GM23338 (cell line): ENCODE results near the gene CENPA. TPM values are rescaled to one million over a fixed set of nuclear protein-coding genes. Genes with fewer than 3 reads are reported as not detected.

Source experiments
- ATAC-seq: fragments of 200-7000 bp; cut with Tn5 transposase; 3 replicates; pipeline ENCODE4 v1.9.1; 2020
- DNase-seq: peaks from one replicate; pipeline ENCODE4 v3.0.0-alpha.2; 2015; ENCODE audit warnings: low spot score
- H2AFZ ChIP-seq: fragments of 200-600 bp; sonication (generic); 2 replicates; pipeline ENCODE4 v1.8.0; 2016; ENCODE audit warnings: antibody characterized with exemption, mild to moderate bottlenecking, moderate library complexity
- H3F3A ChIP-seq: fragments of 200-600 bp; sonication (generic); replicated peaks from 2 replicates; pipeline ENCODE4 v1.8.0; 2017; ENCODE audit warnings: antibody characterized with exemption, mixed run types, low read depth
- H3K27ac ChIP-seq: fragments of 200-600 bp; sonication (generic); 2 replicates; pipeline ENCODE4 v1.6.1; 2016; ENCODE audit warnings: low read depth
- H3K27me3 ChIP-seq: fragments of 200-600 bp; sonication (generic); 2 replicates; pipeline ENCODE4 v1.8.0; 2016; ENCODE audit warnings: mild to moderate bottlenecking, mixed run types, moderate library complexity; ENCODE audit not compliant: insufficient read depth
- H3K36me3 ChIP-seq: fragments of 200-600 bp; sonication (generic); 2 replicates; pipeline ENCODE4 v1.8.0; 2016; ENCODE audit warnings: mild to moderate bottlenecking; ENCODE audit not compliant: insufficient read depth
- H3K4me1 ChIP-seq: fragments of 200-600 bp; sonication (generic); 2 replicates; pipeline ENCODE4 v1.8.0; 2016; ENCODE audit warnings: mild to moderate bottlenecking, moderate library complexity; ENCODE audit not compliant: insufficient read depth
- H3K4me2 ChIP-seq: fragments of 200-600 bp; sonication (generic); 2 replicates; pipeline ENCODE4 v1.7.1; 2017; ENCODE audit warnings: mixed run types
- H3K4me3 ChIP-seq: fragments of 200-600 bp; sonication (generic); 2 replicates; pipeline ENCODE4 v1.6.1; 2016; ENCODE audit warnings: mixed run types
- H3K79me2 ChIP-seq: fragments of 200-600 bp; sonication (generic); replicated peaks from 2 replicates; pipeline ENCODE4 v1.8.0; 2017; ENCODE audit warnings: mild to moderate bottlenecking; ENCODE audit not compliant: insufficient read depth
- H3K9me2 ChIP-seq: fragments of 200-600 bp; sonication (generic); 2 replicates; pipeline ENCODE4 v1.8.0; 2017; ENCODE audit not compliant: insufficient read depth
- H4K20me1 ChIP-seq: fragments of 200-600 bp; sonication (generic); replicated peaks from 2 replicates; pipeline ENCODE4 v1.8.0; 2017; ENCODE audit warnings: mild to moderate bottlenecking; ENCODE audit not compliant: insufficient read depth
- H3K27ac Mint-ChIP-seq: 2 replicates; pipeline ENCODE4 v1.8.0; 2020; ENCODE audit warnings: inconsistent platforms, mild to moderate bottlenecking, moderate library complexity, mixed read lengths
- H3K27me3 Mint-ChIP-seq: 3 replicates; pipeline ENCODE4 v1.8.0; 2022; ENCODE audit warnings: low read depth, mild to moderate bottlenecking, moderate library complexity, mixed read lengths, inconsistent platforms; ENCODE audit not compliant: insufficient read depth, poor library complexity
- H3K36me3 Mint-ChIP-seq: 3 replicates; pipeline ENCODE4 v1.8.0; 2021; ENCODE audit warnings: low read depth, mild to moderate bottlenecking, inconsistent platforms, moderate library complexity, mixed read lengths
- H3K4me1 Mint-ChIP-seq: 3 replicates; pipeline ENCODE4 v1.8.0; 2020; ENCODE audit warnings: mild to moderate bottlenecking, inconsistent platforms, mixed read lengths
- H3K4me3 Mint-ChIP-seq: 3 replicates; pipeline ENCODE4 v1.8.0; 2021; ENCODE audit warnings: moderate library complexity, mild to moderate bottlenecking, inconsistent platforms, mixed read lengths
- H3K9me3 Mint-ChIP-seq: 3 replicates; pipeline ENCODE4 v1.8.0; 2020; ENCODE audit warnings: moderate library complexity, mild to moderate bottlenecking, inconsistent platforms, mixed read lengths
- CREB1 ChIP-seq: fragments of 250-450 bp; sonication (Bioruptor Pico); IDR thresholded peaks from 2 replicates; pipeline ENCODE4 v1.5.0; 2020; ENCODE audit warnings: low read depth, mild to moderate bottlenecking, moderate library complexity
- EZH2 ChIP-seq: fragments of 200-600 bp; sonication (generic); IDR thresholded peaks from one replicate; pipeline ENCODE4 v1.8.0; 2017; ENCODE audit warnings: antibody characterized with exemption, mild to moderate bottlenecking, low read depth; ENCODE audit not compliant: unreplicated experiment
- EZH2phosphoT487 ChIP-seq: fragments of 200-600 bp; sonication (generic); IDR thresholded peaks from one replicate; pipeline ENCODE4 v1.8.1; 2018; ENCODE audit warnings: antibody characterized with exemption; ENCODE audit not compliant: unreplicated experiment
- JUNB ChIP-seq: IDR thresholded peaks from one replicate; pipeline ENCODE4 v1.6.1; 2016; ENCODE audit warnings: antibody characterized with exemption; ENCODE audit not compliant: unreplicated experiment
- NANOG ChIP-seq: IDR thresholded peaks from 2 replicates; pipeline ENCODE4 v1.6.1; 2016; ENCODE audit warnings: antibody characterized with exemption, borderline replicate concordance
- POLR2AphosphoS5 ChIP-seq: IDR thresholded peaks from 2 replicates; pipeline ENCODE4 v1.6.1; 2016; ENCODE audit warnings: antibody characterized with exemption, low read depth
- STAT1 ChIP-seq: IDR thresholded peaks from one replicate; pipeline ENCODE4 v1.6.1; 2016; ENCODE audit warnings: antibody characterized with exemption; ENCODE audit not compliant: unreplicated experiment
- ZNF114 ChIP-seq: fragments of 250-450 bp; sonication (Bioruptor Pico); IDR thresholded peaks from 2 replicates; pipeline ENCODE4 v1.5.0; 2020; ENCODE audit warnings: mild to moderate bottlenecking, moderate library complexity
- ZNF331 ChIP-seq: fragments of 250-450 bp; sonication (Bioruptor Pico); IDR thresholded peaks from 2 replicates; pipeline ENCODE4 v1.5.0; 2020; ENCODE audit warnings: low read depth, mild to moderate bottlenecking, moderate library complexity
- polyA plus RNA-seq: library from polyadenylated mRNA; unstranded; fragments of >200 nt; fragmentation: Nextera tagmentation; extraction: Ambion mirVana; gene quantifications from 2 replicates; pipeline ENCODE4 v1.2.1, GENCODE V29; 2016
- total RNA-seq: library from RNA; depleted of rRNA; stranded (reverse); fragments of >200 nt; shearing (Covaris generic); gene quantifications from 2 replicates; pipeline ENCODE4 v1.2.3, GENCODE V29; 2014
- TF ChIP-seq, protein P1 (sequence below): IDR thresholded peaks from one replicate; pipeline ENCODE4 v1.6.1; 2018; ENCODE audit warnings: antibody characterized with exemption; ENCODE audit not compliant: unreplicated experiment
- TF ChIP-seq, protein P2 (sequence below): IDR thresholded peaks from 2 replicates; pipeline ENCODE4 v1.6.1; 2016; ENCODE audit warnings: antibody characterized with exemption
- TF ChIP-seq, protein P3 (sequence below): fragments of 250-450 bp; sonication (Bioruptor Pico); IDR thresholded peaks from 2 replicates; pipeline ENCODE4 v1.5.0; 2020; ENCODE audit warnings: mild to moderate bottlenecking, moderate library complexity
- TF ChIP-seq, protein P4 (sequence below), 2 experiments: fragments of 200-600 bp in 1 of 2; sonication (generic) in 1 of 2; conservative IDR thresholded peaks; 2 replicates each; pipeline versions ENCODE4 v1.5.1 to v1.6.1; 2016 to 2017; ENCODE audit warnings: antibody characterized with exemption in 2 of 2, low read depth in 2 of 2, mild to moderate bottlenecking in 2 of 2, moderate library complexity in 1 of 2

The CENPA gene
- total and polyA plus RNA-seq, 2 experiments from 2014 or later, result 16.8 to 24.2 TPM

DNA sequence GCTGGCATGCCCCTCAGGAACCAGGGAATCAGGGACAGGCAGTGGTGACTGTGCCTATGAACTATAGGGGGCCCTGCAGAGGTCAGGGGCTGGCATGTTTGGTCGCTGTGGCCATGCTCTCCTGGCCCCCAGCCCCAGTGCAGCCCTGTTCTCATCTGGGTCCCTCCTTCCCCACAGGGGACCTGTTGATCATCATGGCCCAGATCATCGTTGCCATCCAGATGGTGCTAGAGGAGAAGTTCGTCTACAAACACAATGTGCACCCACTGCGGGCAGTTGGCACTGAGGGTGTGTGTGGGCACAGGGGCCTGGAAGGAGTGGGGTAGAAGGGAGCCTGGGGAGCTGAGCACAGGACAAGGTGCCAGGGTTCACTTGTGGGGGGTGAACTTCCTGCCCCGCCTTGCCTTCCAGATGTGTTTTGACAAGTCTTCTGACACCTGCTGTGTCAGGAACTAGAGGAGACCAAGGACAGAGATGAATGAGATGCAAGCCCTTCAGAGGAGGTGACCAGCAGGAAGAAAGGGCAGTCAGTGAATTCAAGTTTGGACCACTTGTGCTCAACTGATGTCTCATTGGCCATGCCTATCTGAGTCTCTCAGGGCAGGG, 9.6 kb upstream of the CENPA start (continued):
- TF ChIP-seq EZH2 (no peak), EZH2phosphoT487 (no peak), CREB1 (CRISPR knock-in tag) (no peak)

DNA sequence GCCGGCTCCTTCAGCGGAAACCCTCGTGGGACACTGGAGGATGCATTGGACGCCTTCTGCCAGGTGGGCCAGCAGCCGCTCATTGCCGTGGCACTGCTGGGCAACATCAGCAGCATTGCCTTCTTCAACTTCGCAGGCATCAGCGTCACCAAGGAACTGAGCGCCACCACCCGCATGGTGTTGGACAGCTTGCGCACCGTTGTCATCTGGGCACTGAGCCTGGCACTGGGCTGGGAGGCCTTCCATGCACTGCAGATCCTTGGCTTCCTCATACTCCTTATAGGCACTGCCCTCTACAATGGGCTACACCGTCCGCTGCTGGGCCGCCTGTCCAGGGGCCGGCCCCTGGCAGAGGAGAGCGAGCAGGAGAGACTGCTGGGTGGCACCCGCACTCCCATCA, 7.8 kb upstream of the CENPA start:
- no peak overlapping the region for H3K27ac Mint-ChIP-seq

More for the DNA sequence above, 7.8 kb upstream of the CENPA start:
- H3K9me3 Mint-ChIP-seq, result no peaks in the 10 kb centered on the region; the same call in 2 of the 3 replicates
- Histone ChIP-seq H3K27ac (no peak overlapping the region), H3K4me1 (no peaks in the 10 kb centered on the region), H3K79me2 (no peaks in the 10 kb centered on the region), H3K9me2 (no peaks in the 10 kb centered on the region), H3K4me2 (no peak overlapping the region), H4K20me1 (no peaks in the 10 kb centered on the region), H3F3A (no peaks in the 10 kb centered on the region), H3K36me3 (no peaks in the 10 kb centered on the region), H3K27me3 (no peaks in the 10 kb centered on the region), H2AFZ (no peak overlapping the region), H3K4me3 (no peak overlapping the region)
- peaks cover 12% of the 10 kb centered on the region; the same call in 2 of the 3 replicates for H3K36me3 Mint-ChIP-seq
- H3K4me3 Mint-ChIP-seq, result no peak overlapping the region
- no peak for ATAC-seq
- no peak for TF ChIP-seq JUNB
- no peak for TF ChIP-seq EZH2phosphoT487
- TF ChIP-seq ZNF114 (CRISPR knock-in tag), result no peak
- no peak for TF ChIP-seq EZH2
- TF ChIP-seq, protein P1, sequence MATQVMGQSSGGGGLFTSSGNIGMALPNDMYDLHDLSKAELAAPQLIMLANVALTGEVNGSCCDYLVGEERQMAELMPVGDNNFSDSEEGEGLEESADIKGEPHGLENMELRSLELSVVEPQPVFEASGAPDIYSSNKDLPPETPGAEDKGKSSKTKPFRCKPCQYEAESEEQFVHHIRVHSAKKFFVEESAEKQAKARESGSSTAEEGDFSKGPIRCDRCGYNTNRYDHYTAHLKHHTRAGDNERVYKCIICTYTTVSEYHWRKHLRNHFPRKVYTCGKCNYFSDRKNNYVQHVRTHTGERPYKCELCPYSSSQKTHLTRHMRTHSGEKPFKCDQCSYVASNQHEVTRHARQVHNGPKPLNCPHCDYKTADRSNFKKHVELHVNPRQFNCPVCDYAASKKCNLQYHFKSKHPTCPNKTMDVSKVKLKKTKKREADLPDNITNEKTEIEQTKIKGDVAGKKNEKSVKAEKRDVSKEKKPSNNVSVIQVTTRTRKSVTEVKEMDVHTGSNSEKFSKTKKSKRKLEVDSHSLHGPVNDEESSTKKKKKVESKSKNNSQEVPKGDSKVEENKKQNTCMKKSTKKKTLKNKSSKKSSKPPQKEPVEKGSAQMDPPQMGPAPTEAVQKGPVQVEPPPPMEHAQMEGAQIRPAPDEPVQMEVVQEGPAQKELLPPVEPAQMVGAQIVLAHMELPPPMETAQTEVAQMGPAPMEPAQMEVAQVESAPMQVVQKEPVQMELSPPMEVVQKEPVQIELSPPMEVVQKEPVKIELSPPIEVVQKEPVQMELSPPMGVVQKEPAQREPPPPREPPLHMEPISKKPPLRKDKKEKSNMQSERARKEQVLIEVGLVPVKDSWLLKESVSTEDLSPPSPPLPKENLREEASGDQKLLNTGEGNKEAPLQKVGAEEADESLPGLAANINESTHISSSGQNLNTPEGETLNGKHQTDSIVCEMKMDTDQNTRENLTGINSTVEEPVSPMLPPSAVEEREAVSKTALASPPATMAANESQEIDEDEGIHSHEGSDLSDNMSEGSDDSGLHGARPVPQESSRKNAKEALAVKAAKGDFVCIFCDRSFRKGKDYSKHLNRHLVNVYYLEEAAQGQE, result no peak
- TF ChIP-seq POLR2AphosphoS5, result no peak
- TF ChIP-seq, protein P2, sequence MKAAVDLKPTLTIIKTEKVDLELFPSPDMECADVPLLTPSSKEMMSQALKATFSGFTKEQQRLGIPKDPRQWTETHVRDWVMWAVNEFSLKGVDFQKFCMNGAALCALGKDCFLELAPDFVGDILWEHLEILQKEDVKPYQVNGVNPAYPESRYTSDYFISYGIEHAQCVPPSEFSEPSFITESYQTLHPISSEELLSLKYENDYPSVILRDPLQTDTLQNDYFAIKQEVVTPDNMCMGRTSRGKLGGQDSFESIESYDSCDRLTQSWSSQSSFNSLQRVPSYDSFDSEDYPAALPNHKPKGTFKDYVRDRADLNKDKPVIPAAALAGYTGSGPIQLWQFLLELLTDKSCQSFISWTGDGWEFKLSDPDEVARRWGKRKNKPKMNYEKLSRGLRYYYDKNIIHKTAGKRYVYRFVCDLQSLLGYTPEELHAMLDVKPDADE, result no peak
- TF ChIP-seq, protein P3, sequence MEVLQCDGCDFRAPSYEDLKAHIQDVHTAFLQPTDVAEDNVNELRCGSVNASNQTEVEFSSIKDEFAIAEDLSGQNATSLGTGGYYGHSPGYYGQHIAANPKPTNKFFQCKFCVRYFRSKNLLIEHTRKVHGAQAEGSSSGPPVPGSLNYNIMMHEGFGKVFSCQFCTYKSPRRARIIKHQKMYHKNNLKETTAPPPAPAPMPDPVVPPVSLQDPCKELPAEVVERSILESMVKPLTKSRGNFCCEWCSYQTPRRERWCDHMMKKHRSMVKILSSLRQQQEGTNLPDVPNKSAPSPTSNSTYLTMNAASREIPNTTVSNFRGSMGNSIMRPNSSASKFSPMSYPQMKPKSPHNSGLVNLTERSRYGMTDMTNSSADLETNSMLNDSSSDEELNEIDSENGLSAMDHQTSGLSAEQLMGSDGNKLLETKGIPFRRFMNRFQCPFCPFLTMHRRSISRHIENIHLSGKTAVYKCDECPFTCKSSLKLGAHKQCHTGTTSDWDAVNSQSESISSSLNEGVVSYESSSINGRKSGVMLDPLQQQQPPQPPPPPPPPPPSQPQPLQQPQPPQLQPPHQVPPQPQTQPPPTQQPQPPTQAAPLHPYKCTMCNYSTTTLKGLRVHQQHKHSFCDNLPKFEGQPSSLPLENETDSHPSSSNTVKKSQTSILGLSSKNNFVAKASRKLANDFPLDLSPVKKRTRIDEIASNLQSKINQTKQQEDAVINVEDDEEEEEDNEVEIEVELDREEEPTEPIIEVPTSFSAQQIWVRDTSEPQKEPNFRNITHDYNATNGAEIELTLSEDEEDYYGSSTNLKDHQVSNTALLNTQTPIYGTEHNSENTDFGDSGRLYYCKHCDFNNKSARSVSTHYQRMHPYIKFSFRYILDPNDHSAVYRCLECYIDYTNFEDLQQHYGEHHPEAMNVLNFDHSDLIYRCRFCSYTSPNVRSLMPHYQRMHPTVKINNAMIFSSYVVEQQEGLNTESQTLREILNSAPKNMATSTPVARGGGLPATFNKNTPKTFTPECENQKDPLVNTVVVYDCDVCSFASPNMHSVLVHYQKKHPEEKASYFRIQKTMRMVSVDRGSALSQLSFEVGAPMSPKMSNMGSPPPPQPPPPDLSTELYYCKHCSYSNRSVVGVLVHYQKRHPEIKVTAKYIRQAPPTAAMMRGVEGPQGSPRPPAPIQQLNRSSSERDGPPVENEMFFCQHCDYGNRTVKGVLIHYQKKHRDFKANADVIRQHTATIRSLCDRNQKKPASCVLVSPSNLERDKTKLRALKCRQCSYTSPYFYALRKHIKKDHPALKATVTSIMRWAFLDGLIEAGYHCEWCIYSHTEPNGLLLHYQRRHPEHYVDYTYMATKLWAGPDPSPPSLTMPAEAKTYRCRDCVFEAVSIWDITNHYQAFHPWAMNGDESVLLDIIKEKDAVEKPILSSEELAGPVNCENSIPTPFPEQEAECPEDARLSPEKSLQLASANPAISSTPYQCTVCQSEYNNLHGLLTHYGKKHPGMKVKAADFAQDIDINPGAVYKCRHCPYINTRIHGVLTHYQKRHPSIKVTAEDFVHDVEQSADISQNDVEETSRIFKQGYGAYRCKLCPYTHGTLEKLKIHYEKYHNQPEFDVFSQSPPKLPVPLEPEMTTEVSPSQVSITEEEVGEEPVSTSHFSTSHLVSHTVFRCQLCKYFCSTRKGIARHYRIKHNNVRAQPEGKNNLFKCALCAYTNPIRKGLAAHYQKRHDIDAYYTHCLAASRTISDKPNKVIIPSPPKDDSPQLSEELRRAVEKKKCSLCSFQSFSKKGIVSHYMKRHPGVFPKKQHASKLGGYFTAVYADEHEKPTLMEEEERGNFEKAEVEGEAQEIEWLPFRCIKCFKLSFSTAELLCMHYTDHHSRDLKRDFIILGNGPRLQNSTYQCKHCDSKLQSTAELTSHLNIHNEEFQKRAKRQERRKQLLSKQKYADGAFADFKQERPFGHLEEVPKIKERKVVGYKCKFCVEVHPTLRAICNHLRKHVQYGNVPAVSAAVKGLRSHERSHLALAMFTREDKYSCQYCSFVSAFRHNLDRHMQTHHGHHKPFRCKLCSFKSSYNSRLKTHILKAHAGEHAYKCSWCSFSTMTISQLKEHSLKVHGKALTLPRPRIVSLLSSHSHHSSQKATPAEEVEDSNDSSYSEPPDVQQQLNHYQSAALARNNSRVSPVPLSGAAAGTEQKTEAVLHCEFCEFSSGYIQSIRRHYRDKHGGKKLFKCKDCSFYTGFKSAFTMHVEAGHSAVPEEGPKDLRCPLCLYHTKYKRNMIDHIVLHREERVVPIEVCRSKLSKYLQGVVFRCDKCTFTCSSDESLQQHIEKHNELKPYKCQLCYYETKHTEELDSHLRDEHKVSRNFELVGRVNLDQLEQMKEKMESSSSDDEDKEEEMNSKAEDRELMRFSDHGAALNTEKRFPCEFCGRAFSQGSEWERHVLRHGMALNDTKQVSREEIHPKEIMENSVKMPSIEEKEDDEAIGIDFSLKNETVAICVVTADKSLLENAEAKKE, result no peak
- TF ChIP-seq STAT1, result no peak
- TF ChIP-seq, protein P4, sequence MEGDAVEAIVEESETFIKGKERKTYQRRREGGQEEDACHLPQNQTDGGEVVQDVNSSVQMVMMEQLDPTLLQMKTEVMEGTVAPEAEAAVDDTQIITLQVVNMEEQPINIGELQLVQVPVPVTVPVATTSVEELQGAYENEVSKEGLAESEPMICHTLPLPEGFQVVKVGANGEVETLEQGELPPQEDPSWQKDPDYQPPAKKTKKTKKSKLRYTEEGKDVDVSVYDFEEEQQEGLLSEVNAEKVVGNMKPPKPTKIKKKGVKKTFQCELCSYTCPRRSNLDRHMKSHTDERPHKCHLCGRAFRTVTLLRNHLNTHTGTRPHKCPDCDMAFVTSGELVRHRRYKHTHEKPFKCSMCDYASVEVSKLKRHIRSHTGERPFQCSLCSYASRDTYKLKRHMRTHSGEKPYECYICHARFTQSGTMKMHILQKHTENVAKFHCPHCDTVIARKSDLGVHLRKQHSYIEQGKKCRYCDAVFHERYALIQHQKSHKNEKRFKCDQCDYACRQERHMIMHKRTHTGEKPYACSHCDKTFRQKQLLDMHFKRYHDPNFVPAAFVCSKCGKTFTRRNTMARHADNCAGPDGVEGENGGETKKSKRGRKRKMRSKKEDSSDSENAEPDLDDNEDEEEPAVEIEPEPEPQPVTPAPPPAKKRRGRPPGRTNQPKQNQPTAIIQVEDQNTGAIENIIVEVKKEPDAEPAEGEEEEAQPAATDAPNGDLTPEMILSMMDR (conservative IDR thresholded peaks at IDR 0.05; ENCODE audit: low read depth in 2 of 2), result no peak
- TF ChIP-seq NANOG, result no peak
- no peak for TF ChIP-seq CREB1 (CRISPR knock-in tag)
- TF ChIP-seq ZNF331 (CRISPR knock-in tag), result no peak
- H3K27me3 Mint-ChIP-seq, result peaks cover 5% of the 10 kb centered on the region
- H3K4me1 Mint-ChIP-seq, result no peaks in the 10 kb centered on the region; the same call in 2 of the 3 replicates
- no peak for DNase-seq
